ENCODE results near the gene PCSK5.

Gene PCSK5

GRCh38 chr9:76379494-76379893 lies 489.0 kb downstream of the PCSK5 start:
- DNase-seq (ENCODE audit: low read depth) = no peak
- no peak overlapping the region for H3K4me3 ChIP-seq (ENCODE audit: low read depth, low read length)

DNA sequence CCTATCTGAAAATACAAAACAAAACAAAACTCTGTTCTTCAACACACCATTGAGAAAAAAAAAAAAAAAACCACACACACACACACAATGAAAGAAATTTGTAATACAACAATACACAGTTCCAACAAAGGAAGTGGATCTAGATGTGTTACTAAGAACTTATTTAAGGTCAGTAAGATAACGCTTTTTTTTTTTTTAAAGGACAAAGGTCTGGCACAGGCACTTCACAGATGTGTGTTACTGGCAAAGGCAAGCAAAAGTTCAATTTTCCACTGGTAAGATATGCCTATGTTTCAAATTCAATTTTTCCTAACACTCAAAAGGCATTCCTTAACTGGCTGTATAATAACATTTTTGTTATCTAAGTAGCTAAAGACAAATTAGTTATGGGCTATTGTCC lies 500.2 kb downstream of the PCSK5 start:
- H3K4me3 ChIP-seq (ENCODE audit: low read depth, low read length) = no peak overlapping the region
- DNase-seq (ENCODE audit: low read depth) = no peak

DNA sequence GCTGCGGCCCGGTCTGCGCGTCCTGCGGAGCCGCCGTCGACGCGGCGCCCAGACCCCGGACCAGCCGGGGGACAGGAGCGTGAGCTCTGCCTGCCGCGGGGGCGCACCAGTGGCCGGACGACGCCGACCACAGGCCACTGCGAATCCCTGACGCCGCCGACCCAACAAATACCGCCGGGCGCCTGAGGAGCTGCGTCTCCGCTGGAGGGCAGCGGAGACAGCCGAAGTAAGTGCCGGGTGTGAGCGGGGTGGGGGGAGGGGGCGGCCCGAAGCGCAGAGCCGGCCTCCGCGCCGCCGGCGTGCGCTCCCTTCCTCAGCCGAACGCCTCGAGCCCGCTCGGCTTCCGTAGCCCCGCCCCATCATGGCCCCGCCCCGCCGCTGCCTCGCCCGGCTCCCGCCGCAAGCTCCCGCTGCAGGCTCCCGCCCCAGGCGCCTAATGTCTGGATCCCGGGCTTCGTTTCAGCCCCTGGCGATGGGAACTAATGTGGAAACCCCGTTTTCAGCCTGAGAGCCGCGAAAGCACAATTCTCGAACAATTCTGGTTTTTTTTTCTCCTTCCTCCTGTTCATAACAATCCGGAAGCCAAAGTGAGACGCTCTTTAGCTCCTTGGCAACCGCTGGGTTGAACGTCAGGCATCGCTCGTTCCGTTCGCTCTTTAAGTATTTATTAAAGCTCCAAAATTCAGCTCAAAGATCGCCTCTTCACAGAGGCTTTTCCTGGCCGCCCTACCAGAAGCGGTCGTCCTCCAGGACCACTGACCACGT lies 503.9 kb downstream of the PCSK5 start, which contains the start of gene RFK:
Gene RFK, minus strand, starts transcription at position 232 of the 765 bp plus-strand sequence. CDS start 255 bp downstream, outside the sequence.
- peak; percentile 82 for DNase-seq (ENCODE audit: low read depth)
- peak within 1 kb of the TSS; percentile 89 for H3K4me3 ChIP-seq (ENCODE audit: low read depth, low read length)

- peak overlapping the region; percentile 89 for H3K4me3 ChIP-seq (ENCODE audit: low read depth, low read length)
- DNase-seq (ENCODE audit: low read depth) = no peak
Measured at GRCh38 chr9:76394960-76395252, 504.4 kb downstream of the PCSK5 start.

GRCh38 chr9:76395381-76395780 lies 504.9 kb downstream of the PCSK5 start:
- peak overlapping the region; percentile 89 for H3K4me3 ChIP-seq (ENCODE audit: low read depth, low read length)
- no peak for DNase-seq (ENCODE audit: low read depth)

DNA sequence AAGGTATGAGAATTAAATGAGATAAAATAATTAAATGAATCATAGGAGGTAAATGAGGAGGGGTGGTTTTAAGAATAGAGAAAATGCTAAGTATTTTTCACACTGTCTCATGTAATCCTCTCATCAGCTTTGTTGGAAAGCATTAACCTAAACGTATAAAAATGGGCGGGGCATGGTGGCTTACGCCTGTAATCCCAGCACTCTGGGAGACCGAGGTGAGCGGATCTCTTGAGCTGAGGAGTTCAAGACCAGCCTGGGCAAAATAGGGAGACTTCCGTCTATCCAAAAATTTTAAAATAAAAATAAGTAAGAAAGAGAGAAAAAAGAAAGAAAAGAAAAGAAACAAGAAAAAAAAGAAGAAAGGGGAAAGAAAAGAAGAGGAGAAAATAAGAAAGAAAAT lies 505.7 kb downstream of the PCSK5 start:
- DNase-seq (ENCODE audit: low read depth) = no peak
- H3K4me3 ChIP-seq (ENCODE audit: low read depth, low read length) = no peak overlapping the region

- no peak for DNase-seq (ENCODE audit: low read depth)
- no peak overlapping the region for H3K4me3 ChIP-seq (ENCODE audit: low read depth, low read length)
Measured at GRCh38 chr9:76396597-76396996, 506.1 kb downstream of the PCSK5 start.

DNA sequence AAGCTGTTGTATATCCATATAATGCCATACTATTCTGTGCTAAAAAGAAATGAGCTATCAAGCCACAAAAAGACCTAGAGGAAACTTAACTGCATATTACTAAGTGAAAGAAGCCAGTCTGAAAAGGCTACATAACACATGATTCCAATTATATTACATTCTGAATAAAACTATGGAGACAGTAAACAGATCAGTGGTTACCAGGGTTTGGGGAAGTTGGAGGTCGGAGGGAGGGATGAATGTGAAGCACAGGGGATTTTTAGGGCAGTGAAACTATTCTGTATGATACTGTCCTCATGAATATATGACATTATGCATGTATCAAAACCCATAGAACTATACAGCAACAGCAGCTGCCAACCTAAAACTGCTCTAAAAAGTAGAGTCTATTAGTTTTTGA lies 509.4 kb downstream of the PCSK5 start:
- no peak overlapping the region for H3K4me3 ChIP-seq (ENCODE audit: low read depth, low read length)
- DNase-seq (ENCODE audit: low read depth) = no peak

GRCh38 chr9:76400534-76401096 lies 510.1 kb downstream of the PCSK5 start:
- DNase-seq (ENCODE audit: low read depth) = no peak
- H3K4me3 ChIP-seq (ENCODE audit: low read depth, low read length) = no peak overlapping the region

DNA sequence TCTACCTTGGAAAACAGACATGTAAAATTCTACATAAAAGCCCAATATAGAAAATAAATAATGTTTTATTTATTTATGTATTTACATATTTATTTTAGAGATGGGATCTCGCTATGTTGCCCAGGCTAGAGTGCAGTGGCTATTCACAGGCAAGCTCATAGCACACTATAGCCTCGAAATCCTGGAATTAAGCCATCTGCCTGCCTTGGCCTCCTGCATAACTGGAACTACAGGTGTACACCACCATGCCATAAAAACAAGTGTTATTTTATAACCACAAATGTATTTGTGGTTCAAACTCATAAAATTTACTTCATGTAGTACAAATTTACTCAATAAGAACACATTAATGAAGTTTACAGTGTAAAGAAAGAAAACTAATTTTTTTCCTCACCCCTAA lies 510.7 kb downstream of the PCSK5 start:
- H3K4me3 ChIP-seq (ENCODE audit: low read depth, low read length) = no peak overlapping the region
- DNase-seq (ENCODE audit: low read depth) = no peak

DNA sequence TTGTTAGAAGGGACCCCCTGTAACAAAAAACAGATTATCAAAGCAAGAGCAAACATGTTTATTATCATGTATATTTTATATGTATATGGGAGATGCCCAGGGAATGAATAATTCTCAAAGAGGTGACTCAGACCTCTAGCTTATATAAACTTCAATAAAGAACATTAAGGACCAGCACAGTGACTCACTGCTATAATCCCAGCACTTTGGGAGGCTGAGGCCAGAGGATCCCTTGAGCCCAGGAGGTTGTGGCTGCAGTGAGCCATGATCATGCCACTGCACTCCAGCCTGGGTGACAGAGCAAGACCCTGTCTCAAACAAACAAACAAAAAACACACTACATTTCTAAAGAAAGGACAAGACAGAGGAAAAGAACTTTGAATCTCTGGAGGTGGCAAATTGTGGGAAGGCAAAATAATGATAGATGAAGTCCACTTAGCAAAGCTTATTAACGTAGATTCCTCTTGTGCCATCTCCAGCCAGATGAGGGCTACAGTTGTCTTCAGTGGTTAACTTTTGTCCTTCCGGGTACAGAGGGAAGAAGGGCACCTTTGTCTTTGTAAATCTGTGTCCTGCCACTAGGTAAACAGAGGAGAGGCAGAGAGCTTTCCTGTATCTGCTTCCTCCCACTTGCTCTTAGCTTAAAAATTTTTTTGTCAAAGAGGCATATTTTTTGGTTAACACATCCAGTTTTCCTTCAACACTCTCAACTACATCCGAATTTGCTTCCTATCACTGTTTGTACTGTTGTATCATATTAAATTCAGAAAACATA lies 511.3 kb downstream of the PCSK5 start:
- no peak for DNase-seq (ENCODE audit: low read depth)

GRCh38 chr9:76403352-76403751 lies 512.9 kb downstream of the PCSK5 start:
- no peak overlapping the region for H3K4me3 ChIP-seq (ENCODE audit: low read depth, low read length)
- peak; percentile 53 for DNase-seq (ENCODE audit: low read depth)

More for the DNA sequence above, 511.3 kb downstream of the PCSK5 start:
- no peak overlapping the region for H3K4me3 ChIP-seq (ENCODE audit: low read depth, low read length)

- H3K4me3 ChIP-seq (ENCODE audit: low read depth, low read length) = no peak overlapping the region
- DNase-seq (ENCODE audit: low read depth) = no peak
Measured at GRCh38 chr9:76404401-76404800, 513.9 kb downstream of the PCSK5 start.

DNA sequence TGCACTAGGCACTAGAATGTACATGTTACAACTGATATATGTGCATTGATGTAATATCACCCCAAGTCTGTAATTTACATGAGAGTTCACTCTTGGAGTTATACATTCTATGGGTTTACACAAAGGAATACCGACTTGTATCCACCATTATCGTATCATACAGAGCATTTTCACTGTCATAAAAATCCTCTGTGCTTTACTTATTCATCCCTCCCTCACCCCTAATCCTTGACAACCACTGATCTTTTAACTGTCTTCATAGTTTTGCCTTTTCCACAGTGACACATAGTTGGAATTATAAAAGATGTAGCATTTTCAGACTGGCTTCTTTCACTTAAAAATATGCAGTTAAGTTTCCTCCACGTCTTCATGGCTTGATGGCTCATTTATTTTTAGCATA lies 514.9 kb downstream of the PCSK5 start:
- no peak for DNase-seq (ENCODE audit: low read depth)
- H3K4me3 ChIP-seq (ENCODE audit: low read depth, low read length) = no peak overlapping the region

GRCh38 chr9:76405868-76406267 lies 515.4 kb downstream of the PCSK5 start:
- no peak overlapping the region for H3K4me3 ChIP-seq (ENCODE audit: low read depth, low read length)
- no peak for DNase-seq (ENCODE audit: low read depth)

Data from skeletal muscle cell (primary cell).